ENCODE results near the gene IDH3G.
A peak's percentile ranks its signal among the peaks of the same experiment; 100 is the strongest.

The IDH3G gene

GRCh38 chrX:153768311-153769157 is 25.6 kb downstream of the IDH3G start:
- no peak for DNase-seq (ENCODE audit: low read depth)
- TF ChIP-seq, protein P1, sequence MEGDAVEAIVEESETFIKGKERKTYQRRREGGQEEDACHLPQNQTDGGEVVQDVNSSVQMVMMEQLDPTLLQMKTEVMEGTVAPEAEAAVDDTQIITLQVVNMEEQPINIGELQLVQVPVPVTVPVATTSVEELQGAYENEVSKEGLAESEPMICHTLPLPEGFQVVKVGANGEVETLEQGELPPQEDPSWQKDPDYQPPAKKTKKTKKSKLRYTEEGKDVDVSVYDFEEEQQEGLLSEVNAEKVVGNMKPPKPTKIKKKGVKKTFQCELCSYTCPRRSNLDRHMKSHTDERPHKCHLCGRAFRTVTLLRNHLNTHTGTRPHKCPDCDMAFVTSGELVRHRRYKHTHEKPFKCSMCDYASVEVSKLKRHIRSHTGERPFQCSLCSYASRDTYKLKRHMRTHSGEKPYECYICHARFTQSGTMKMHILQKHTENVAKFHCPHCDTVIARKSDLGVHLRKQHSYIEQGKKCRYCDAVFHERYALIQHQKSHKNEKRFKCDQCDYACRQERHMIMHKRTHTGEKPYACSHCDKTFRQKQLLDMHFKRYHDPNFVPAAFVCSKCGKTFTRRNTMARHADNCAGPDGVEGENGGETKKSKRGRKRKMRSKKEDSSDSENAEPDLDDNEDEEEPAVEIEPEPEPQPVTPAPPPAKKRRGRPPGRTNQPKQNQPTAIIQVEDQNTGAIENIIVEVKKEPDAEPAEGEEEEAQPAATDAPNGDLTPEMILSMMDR (IDR thresholded peaks at IDR 0.05; ENCODE audit: insufficient read depth, low read depth, low read length, missing control alignments), result no peak
- H3K4me3 ChIP-seq (ENCODE audit: low read length), result no peak overlapping the region

- no peak for DNase-seq (ENCODE audit: low read depth)
- H3K4me3 ChIP-seq (ENCODE audit: low read length), result no peak overlapping the region
- TF ChIP-seq, protein P1 (IDR thresholded peaks at IDR 0.05; ENCODE audit: insufficient read depth, low read depth, low read length, missing control alignments), result no peak
Observed at GRCh38 chrX:153767674-153768055, 26.5 kb downstream of the IDH3G start.

GRCh38 chrX:153766871-153767673 is 27.1 kb downstream of the IDH3G start:
- H3K4me3 ChIP-seq (ENCODE audit: low read length), result no peak overlapping the region
- TF ChIP-seq, protein P1 (IDR thresholded peaks at IDR 0.05; ENCODE audit: insufficient read depth, low read depth, low read length, missing control alignments), result no peak
- no peak for DNase-seq (ENCODE audit: low read depth)

DNA sequence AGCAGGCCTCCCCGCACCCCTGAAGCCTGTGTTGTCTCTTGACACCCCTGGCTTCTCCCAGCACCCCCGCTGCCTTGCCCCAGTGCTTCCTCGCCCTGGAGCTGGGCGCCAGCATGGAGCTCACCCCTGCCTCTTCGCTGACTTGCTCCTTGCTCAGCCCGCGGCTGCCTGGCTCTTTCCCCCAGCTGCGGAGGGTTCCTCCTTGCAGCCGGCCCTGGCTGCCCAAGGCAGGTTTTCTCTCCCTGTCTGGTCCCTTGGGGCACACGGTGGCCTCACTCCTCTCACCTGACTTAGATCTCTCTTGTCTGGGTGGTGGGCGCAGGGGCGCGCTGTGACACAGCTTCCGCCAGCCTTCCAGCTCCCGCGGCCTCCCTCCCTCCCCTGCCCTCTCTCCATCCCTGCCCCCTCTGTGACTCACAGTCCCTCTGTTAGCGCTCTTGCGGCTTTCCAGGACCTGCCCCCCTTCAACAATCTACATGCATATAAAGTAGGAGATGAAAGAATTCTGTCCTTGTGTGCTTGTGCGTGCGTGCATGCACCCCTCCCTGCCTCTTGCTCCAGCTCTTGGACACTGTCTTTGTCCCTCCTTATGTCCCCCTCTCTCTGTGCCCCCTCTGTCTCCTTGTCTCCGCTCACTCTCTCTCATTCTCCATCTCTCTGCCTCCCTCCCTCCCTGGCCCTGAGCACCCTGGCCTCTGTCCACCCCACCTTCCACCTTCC is 27.9 kb downstream of the IDH3G start:
- H3K4me3 ChIP-seq (ENCODE audit: low read length), result peak overlapping the region; percentile 14
- DNase-seq (ENCODE audit: low read depth), result peak; percentile 63
- TF ChIP-seq, protein P1 (IDR thresholded peaks at IDR 0.05; ENCODE audit: insufficient read depth, low read depth, low read length, missing control alignments), result no peak

DNA sequence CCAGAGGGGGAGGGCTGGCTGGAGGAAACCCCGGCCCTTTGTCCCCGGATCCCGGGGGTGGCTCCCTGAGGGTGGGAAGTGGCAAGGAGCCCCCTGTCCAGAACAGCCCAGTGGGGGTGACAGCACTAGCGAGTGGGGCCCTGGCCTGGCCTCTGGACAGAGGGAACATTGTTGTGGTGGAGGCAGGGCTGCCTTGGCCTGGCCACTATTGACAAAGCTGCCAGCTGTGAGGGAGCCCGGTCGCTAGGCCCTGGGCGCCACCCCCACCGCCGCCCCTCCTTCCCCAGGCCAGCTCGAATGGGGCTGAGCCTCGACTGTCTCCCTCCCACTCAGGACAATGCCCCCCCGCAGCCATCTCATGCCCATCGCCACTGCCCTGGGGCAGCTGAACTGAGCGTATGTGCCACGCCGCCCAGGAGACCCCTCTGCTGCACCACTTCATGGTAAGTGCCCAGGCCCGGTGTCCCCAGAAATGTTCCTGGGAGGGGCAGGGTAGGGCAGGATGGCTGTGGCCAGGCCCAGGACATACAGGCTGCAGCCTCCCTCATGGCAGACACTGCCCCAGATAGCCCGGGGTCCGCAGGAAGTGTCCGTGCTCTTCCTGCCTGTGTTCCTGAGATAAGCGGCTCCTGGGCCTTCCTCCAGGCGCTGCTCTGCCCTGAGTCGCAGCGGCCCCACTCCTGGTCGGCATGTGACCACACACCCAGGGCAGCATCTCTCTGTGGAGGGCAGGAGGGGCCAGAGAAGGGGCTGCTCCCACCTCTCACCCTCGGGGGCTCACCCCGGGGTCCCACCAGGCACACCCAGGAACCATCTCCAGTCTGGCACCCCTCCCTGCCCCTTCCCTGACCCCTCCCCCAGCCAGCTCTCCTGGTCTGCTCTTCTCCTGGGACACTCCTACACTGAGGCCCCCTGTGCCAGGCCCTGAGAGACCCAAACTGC is 28.8 kb downstream of the IDH3G start:
- TF ChIP-seq, protein P1 (IDR thresholded peaks at IDR 0.05; ENCODE audit: insufficient read depth, low read depth, low read length, missing control alignments), result no peak
- peak overlapping the region; percentile 57 for H3K4me3 ChIP-seq (ENCODE audit: low read length)
- DNase-seq (ENCODE audit: low read depth), result no peak

DNA sequence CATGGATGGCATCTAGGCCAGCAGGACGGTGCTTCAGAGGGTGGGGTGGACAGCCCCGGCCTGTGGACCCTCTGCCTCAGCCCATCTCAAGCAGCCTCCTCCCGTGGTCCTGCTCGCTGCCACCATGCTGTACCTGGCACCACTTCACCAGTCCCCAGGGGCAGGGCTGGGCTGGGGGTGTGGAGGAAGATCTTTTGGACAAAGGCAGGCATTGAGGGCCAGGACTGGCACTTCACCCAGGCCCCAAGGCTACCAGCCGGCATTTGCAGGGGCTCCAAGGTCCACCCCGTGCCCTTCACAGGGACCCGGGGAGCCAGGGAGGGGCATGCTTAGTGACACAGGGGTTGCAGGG is 29.4 kb downstream of the IDH3G start:
- TF ChIP-seq, protein P1 (IDR thresholded peaks at IDR 0.05; ENCODE audit: insufficient read depth, low read depth, low read length, missing control alignments), result no peak
- peak overlapping the region; percentile 57 for H3K4me3 ChIP-seq (ENCODE audit: low read length)
- no peak for DNase-seq (ENCODE audit: low read depth)
